Islet of Langerhans (tissue), 1 donor: ENCODE data around the gene IFITM2.
"Not testable (repeated sequence)": the region's sequence is repeated elsewhere in the genome, so short reads cannot be mapped to it uniquely, and the experiment has no call there.

Experiments used
- FAIRE-seq: peaks from one replicate; lab custom pipeline; 2011; peaks lifted over from hg19 to GRCh38; lab: Jason Lieb, UNC

IFITM2 gene

GRCh38 chr11:326842-327580 lies 19.4 kb downstream of the IFITM2 start:
- no peak for FAIRE-seq

- FAIRE-seq = no peak
These were observed 19.9 kb downstream of the IFITM2 start for GRCh38 chr11:327581-327923.

- FAIRE-seq = no peak
These were observed 20.4 kb downstream of the IFITM2 start for GRCh38 chr11:328012-328411.

- not testable (repeated sequence) for FAIRE-seq
These were observed 21.0 kb downstream of the IFITM2 start for GRCh38 chr11:328516-329100.

- FAIRE-seq = no peak
These were observed 22.3 kb downstream of the IFITM2 start for GRCh38 chr11:329886-330253.

- FAIRE-seq = no peak
These were observed 22.7 kb downstream of the IFITM2 start for GRCh38 chr11:330307-330693.

GRCh38 chr11:330694-331357 lies 23.2 kb downstream of the IFITM2 start:
- FAIRE-seq = no peak

GRCh38 chr11:331358-332060 lies 23.9 kb downstream of the IFITM2 start:
- no peak for FAIRE-seq

GRCh38 chr11:332651-333480 lies 25.2 kb downstream of the IFITM2 start:
- FAIRE-seq = no peak

- FAIRE-seq = not testable (repeated sequence)
These were observed 26.1 kb downstream of the IFITM2 start for GRCh38 chr11:333616-334263.

GRCh38 chr11:334264-334994 lies 26.8 kb downstream of the IFITM2 start:
- FAIRE-seq = no peak

- no peak for FAIRE-seq
These were observed 28.4 kb downstream of the IFITM2 start for GRCh38 chr11:335779-336658.

GRCh38 chr11:336659-337198 lies 29.1 kb downstream of the IFITM2 start:
- FAIRE-seq = no peak

- no peak for FAIRE-seq
These were observed 30.1 kb downstream of the IFITM2 start for GRCh38 chr11:337711-338110.

- FAIRE-seq = no peak
These were observed 32.3 kb downstream of the IFITM2 start for GRCh38 chr11:339963-340362.

GRCh38 chr11:340539-341512 lies 33.2 kb downstream of the IFITM2 start:
- FAIRE-seq = no peak

GRCh38 chr11:342328-342727 lies 34.7 kb downstream of the IFITM2 start:
- FAIRE-seq = no peak

- no peak for FAIRE-seq
These were observed 37.4 kb downstream of the IFITM2 start for GRCh38 chr11:344836-345578.
